GM19193 (cell line): ENCODE results near the gene RNF13.

Source experiments
- POLR2A ChIP-seq: IDR thresholded peaks from 4 replicates; pipeline ENCODE4 v1.6.1; 2011; ENCODE audit not compliant: insufficient read depth, insufficient read length; ENCODE audit errors: extremely low read depth

The RNF13 gene

GRCh38 chr3:149816986-149817385 is 4.0 kb downstream of the RNF13 start:
- TF ChIP-seq POLR2A: no peak

GRCh38 chr3:149819432-149819831 is 6.4 kb downstream of the RNF13 start:
- no peak for TF ChIP-seq POLR2A

GRCh38 chr3:149820183-149820582 is 7.2 kb downstream of the RNF13 start:
- no peak for TF ChIP-seq POLR2A

GRCh38 chr3:149826636-149827035 is 13.6 kb downstream of the RNF13 start:
- no peak for TF ChIP-seq POLR2A

GRCh38 chr3:149828390-149828789 is 15.4 kb downstream of the RNF13 start:
- no peak for TF ChIP-seq POLR2A

GRCh38 chr3:149830902-149831301 is 17.9 kb downstream of the RNF13 start:
- no peak for TF ChIP-seq POLR2A

GRCh38 chr3:149831321-149831720 is 18.3 kb downstream of the RNF13 start:
- no peak for TF ChIP-seq POLR2A

GRCh38 chr3:149832086-149832485 is 19.1 kb downstream of the RNF13 start:
- TF ChIP-seq POLR2A: no peak

GRCh38 chr3:149833241-149833640 is 20.2 kb downstream of the RNF13 start:
- no peak for TF ChIP-seq POLR2A

- TF ChIP-seq POLR2A: no peak
Measured at GRCh38 chr3:149839896-149840295, 26.9 kb downstream of the RNF13 start.

GRCh38 chr3:149843502-149843901 is 30.5 kb downstream of the RNF13 start:
- no peak for TF ChIP-seq POLR2A

- no peak for TF ChIP-seq POLR2A
Measured at GRCh38 chr3:149844091-149844490, 31.1 kb downstream of the RNF13 start.

- no peak for TF ChIP-seq POLR2A
Measured at GRCh38 chr3:149845570-149846244, 32.7 kb downstream of the RNF13 start.

- no peak for TF ChIP-seq POLR2A
Measured at GRCh38 chr3:149848238-149848637, 35.2 kb downstream of the RNF13 start.

GRCh38 chr3:149848688-149849087 is 35.7 kb downstream of the RNF13 start:
- TF ChIP-seq POLR2A: no peak

GRCh38 chr3:149850787-149851584 is 38.0 kb downstream of the RNF13 start:
- TF ChIP-seq POLR2A: no peak
